Activated naive CD4-positive, alpha-beta T cell treated with anti-CD3 and anti-CD28 coated beads for 36 hours (primary cell): ENCODE measurements around the gene PLEKHM3. TPM values are rescaled to one million over a fixed set of nuclear protein-coding genes. Genes with fewer than 3 reads are reported as not detected.

Experiments
- CTCF ChIA-PET: fragments of 350-600 bp; sonication (Branson Sonifier 250); formaldehyde crosslinking; loops from one replicate; lab custom pipeline; 2021; ENCODE audit warnings: antibody characterized with exemption; lab: Charles Lee
- DNase-seq: peaks from one replicate; pipeline ENCODE4 v3.0.0-alpha.2; 2020
- H3K27ac Mint-ChIP-seq: one replicate; pipeline ENCODE4 v1.8.0; 2021; ENCODE audit warnings: mild to moderate bottlenecking, mixed read lengths
- H3K27me3 Mint-ChIP-seq: one replicate; pipeline ENCODE4 v1.8.0; 2021; ENCODE audit warnings: low read depth, mixed read lengths
- H3K36me3 Mint-ChIP-seq: one replicate; pipeline ENCODE4 v1.8.0; 2021; ENCODE audit warnings: low read depth, mixed read lengths
- H3K4me1 Mint-ChIP-seq: one replicate; pipeline ENCODE4 v1.8.0; 2021; ENCODE audit warnings: low read depth, mixed read lengths
- H3K4me3 Mint-ChIP-seq: one replicate; pipeline ENCODE4 v1.8.0; 2021; ENCODE audit warnings: mild to moderate bottlenecking, moderate library complexity, mixed read lengths
- H3K9me3 Mint-ChIP-seq: one replicate; pipeline ENCODE4 v1.8.0; 2021; ENCODE audit warnings: mixed read lengths
- intact Hi-C: fragments of 100-400 bp; cut with micrococcal nuclease; formaldehyde crosslinking; loops from one replicate; pipeline ENCODE4 v1.15.1; 2023
- total RNA-seq, 2 experiments: library from RNA; stranded (reverse); gene quantifications; one replicate each; pipeline ENCODE4 v1.2.3, GENCODE V29; 2021

PLEKHM3 gene
- total RNA-seq, 2 experiments from 2014 or later, result 6.5 to 7.0 TPM

DNA sequence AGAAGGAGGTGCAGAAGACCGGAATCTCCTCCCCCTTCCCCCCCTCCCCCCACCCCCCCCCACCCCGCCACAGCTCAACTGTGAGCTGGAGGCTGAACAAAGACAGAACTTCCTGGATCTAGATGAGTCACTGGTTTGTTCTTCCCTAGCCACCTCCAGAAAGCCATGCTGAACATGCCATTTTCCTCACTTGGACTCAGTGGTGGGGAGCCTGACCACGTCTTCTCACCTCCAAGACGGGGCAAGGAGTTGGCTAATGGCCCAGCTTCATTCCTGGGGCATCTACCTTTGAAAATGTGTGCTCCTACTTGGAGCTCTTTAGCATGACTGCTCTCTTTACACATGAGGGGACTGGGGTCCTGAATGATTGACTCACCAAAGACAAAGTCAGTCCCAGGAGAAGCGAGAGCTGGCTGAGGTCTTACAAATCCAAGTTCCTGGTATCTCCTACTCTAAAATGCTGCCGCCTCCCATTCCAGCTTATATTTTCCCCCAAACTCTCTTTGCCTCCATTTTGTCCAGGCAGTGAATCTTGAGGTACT is 233.0 kb downstream of the PLEKHM3 start:
- no peaks in the 10 kb centered on the region for H3K36me3 Mint-ChIP-seq
- H3K4me1 Mint-ChIP-seq, result peaks cover 4% of the 10 kb centered on the region
- DNase-seq, result no peak
- intact Hi-C loops, result no loop called here
- H3K9me3 Mint-ChIP-seq, result no peaks in the 10 kb centered on the region
- CTCF ChIA-PET, result interaction anchor here (1.4 to 1.5 kb wide), 2 partner anchors 180 to 248 kb away, joined by 3 read pairs; no protein-coding TSS in a partner anchor
- H3K27ac Mint-ChIP-seq, result no peak overlapping the region
- peaks cover 4% of the 10 kb centered on the region for H3K27me3 Mint-ChIP-seq
- H3K4me3 Mint-ChIP-seq, result no peak overlapping the region

DNA sequence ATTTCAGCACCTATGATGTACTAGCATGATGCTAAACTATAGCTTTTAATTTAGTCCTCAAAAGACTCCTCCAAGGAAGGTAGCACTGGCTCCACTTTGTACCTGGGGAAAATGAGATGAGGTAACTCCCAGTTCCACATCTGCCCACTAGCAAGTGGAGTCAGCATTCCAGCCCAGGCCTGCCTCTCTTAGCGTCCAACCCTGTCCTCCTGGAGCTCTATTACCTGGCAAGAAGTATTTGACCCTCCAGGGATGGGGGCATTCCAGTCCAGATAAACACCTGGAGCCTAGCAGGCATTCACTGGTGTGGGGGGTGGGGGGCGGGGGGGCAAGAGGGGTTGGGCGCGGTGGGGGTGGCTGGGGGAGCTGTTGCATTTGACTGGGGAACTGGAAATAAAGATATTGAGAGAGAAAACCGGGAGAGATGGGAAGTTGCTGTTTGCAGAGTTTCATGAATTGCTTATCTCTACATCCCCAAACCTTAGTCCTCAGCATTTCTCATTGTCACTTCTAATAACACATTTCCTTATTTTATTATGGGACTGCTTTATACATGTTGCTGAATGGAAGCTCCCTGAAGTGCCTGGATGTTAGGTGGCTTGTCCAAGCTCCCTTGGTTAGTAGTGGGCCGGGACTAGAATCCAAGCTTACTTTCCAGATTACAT is 233.6 kb downstream of the PLEKHM3 start:
- CTCF ChIA-PET, result interaction anchor here (1.1 to 1.5 kb wide), 3 partner anchors 99 to 249 kb away, joined by 3 to 4 read pairs (median 3); no protein-coding TSS in a partner anchor
- Mint-ChIP-seq H3K27ac (no peak overlapping the region), H3K27me3 (peaks cover 4% of the 10 kb centered on the region), H3K4me1 (peaks cover 4% of the 10 kb centered on the region), H3K36me3 (no peaks in the 10 kb centered on the region), H3K9me3 (no peaks in the 10 kb centered on the region), H3K4me3 (no peak overlapping the region)
- intact Hi-C loops, result no loop called here
- no peak for DNase-seq

DNA sequence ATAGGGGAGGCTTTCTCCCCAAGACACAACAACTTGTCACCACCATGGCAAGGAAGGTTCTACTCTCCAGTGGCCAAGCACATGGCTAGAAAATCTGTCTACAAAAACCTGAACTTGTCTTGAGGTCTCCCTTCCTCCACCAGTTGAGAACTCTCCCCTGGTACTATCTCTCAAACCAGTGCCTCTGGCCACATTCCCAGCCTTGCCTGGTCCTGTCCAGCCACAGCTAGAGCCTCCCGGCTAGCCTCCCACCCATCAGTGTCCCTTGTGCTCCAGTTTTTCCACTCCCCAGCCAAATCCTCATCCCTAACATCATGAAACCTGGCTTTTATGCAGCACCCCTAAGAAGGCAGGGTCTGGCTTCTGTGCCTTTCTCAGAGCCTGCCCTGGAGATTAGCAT is 234.4 kb downstream of the PLEKHM3 start:
- Mint-ChIP-seq H3K4me1 (peaks cover 4% of the 10 kb centered on the region), H3K27ac (no peak overlapping the region)
- DNase-seq, result no peak

DNA sequence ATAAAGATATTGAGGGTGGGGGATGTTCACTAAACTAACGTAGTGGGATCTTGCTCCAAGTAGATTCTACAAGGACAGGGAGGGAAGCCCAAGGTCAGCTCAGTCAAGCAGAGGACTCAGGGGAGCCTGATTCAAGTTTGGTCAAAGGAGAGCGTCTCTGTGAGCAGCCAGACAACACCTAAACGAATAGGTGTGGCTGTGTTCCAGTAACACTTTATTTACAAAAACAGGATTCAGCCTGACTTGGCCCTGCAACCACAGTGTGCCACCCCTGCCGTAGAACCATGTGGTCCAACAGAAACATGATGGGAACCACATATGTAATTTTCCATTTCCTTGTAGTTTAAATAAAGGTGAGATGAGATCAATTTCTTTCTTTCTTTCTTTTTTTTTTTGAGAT is 237.5 kb downstream of the PLEKHM3 start:
- Mint-ChIP-seq H3K27me3 (peaks cover 4% of the 10 kb centered on the region), H3K4me3 (no peak overlapping the region), H3K9me3 (no peaks in the 10 kb centered on the region), H3K36me3 (no peaks in the 10 kb centered on the region), H3K27ac (no peak overlapping the region), H3K4me1 (peaks cover 4% of the 10 kb centered on the region)
- CTCF ChIA-PET, result no interaction called here
- intact Hi-C loops, result no loop called here
- no peak for DNase-seq

More for the DNA sequence above, 234.4 kb downstream of the PLEKHM3 start:
- CTCF ChIA-PET, result interaction anchor here (1.1 to 1.5 kb wide), 3 partner anchors 98 to 250 kb away, joined by 3 to 4 read pairs (median 3); no protein-coding TSS in a partner anchor
- intact Hi-C loops, result no loop called here
- H3K4me3 Mint-ChIP-seq, result no peak overlapping the region
- H3K36me3 Mint-ChIP-seq, result no peaks in the 10 kb centered on the region
- H3K27me3 Mint-ChIP-seq, result peaks cover 4% of the 10 kb centered on the region
- no peaks in the 10 kb centered on the region for H3K9me3 Mint-ChIP-seq

DNA sequence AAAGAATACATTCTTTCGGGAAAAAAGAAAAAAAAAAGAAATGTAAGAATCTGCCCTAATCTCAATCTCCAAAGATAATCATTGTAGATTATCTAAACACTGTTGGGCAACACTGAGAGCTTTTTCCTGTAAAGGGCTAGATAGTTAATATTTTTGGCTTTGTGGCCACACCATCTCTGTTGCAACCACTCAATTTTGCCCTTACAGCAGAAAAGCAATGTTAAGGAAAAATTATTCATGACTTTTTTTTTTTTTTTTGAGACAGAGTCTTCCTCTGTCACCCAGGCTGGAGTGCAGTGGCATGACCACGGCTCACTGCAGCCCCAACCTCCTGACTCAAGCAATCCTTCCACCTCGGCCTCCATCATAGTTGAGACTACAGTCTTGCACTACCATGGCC is 238.3 kb downstream of the PLEKHM3 start:
- no peak for DNase-seq
- Mint-ChIP-seq H3K4me3 (no peak overlapping the region), H3K9me3 (no peaks in the 10 kb centered on the region), H3K4me1 (no peaks in the 10 kb centered on the region), H3K27ac (no peak overlapping the region), H3K27me3 (no peaks in the 10 kb centered on the region), H3K36me3 (no peaks in the 10 kb centered on the region)
- CTCF ChIA-PET, result no interaction called here
- intact Hi-C loops, result no loop called here

DNA sequence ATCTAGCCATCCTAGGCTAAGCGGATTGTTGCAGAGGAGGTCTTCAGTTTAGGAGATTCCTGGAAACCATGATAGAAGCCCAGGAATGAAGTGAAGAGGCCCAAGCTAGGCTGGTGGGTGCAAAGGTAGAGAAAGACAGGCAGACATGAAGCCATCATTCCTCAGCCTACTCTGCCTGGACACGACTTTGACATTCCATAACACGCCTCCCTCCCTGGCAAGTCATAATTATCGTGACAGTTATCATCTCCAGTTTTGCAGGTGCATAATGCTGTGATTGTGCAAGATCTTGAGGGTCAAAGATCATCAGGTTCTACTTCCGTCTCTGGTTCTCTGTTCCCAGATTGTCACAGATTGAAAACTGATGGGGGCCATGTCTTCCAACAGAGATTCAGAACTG is 240.4 kb downstream of the PLEKHM3 start:
- H3K9me3 Mint-ChIP-seq, result no peaks in the 10 kb centered on the region
- H3K27me3 Mint-ChIP-seq, result no peaks in the 10 kb centered on the region
- DNase-seq, result no peak
- CTCF ChIA-PET, result interaction anchor here (1.9 kb wide), 1 partner anchor 256 kb away, joined by 7 read pairs; no protein-coding TSS in a partner anchor
- H3K36me3 Mint-ChIP-seq, result no peaks in the 10 kb centered on the region
- H3K4me3 Mint-ChIP-seq, result no peak overlapping the region
- H3K4me1 Mint-ChIP-seq, result no peaks in the 10 kb centered on the region
- H3K27ac Mint-ChIP-seq, result no peak overlapping the region
- intact Hi-C loops, result no loop called here

DNA sequence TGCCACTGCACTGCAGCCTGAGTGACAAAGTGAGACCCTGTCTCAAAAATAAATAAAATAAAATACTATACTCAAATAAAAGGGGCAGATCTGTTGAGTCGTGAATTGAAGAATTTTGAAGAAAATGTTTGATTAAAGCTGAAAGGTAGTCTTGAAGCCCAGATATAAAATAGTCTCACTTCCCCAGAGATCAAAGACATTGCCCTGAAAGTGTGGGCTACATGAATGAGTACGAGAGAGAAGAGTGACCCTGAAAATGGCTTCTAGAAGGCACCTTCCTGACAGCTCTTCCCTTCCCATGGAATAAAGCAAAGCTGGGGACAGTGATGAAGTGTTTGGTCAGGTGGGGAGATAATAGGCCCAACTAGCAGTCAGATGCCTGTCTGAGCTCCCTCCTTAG is 241.8 kb downstream of the PLEKHM3 start:
- Mint-ChIP-seq H3K4me3 (no peak overlapping the region), H3K27me3 (no peaks in the 10 kb centered on the region), H3K36me3 (no peaks in the 10 kb centered on the region), H3K9me3 (no peaks in the 10 kb centered on the region), H3K4me1 (no peaks in the 10 kb centered on the region), H3K27ac (no peak overlapping the region)
- DNase-seq, result no peak
- intact Hi-C loops, result no loop called here
- CTCF ChIA-PET, result interaction anchor here (1.2 to 1.9 kb wide), 3 partner anchors 17 to 257 kb away, joined by 3 to 7 read pairs (median 3); no protein-coding TSS in a partner anchor

DNA sequence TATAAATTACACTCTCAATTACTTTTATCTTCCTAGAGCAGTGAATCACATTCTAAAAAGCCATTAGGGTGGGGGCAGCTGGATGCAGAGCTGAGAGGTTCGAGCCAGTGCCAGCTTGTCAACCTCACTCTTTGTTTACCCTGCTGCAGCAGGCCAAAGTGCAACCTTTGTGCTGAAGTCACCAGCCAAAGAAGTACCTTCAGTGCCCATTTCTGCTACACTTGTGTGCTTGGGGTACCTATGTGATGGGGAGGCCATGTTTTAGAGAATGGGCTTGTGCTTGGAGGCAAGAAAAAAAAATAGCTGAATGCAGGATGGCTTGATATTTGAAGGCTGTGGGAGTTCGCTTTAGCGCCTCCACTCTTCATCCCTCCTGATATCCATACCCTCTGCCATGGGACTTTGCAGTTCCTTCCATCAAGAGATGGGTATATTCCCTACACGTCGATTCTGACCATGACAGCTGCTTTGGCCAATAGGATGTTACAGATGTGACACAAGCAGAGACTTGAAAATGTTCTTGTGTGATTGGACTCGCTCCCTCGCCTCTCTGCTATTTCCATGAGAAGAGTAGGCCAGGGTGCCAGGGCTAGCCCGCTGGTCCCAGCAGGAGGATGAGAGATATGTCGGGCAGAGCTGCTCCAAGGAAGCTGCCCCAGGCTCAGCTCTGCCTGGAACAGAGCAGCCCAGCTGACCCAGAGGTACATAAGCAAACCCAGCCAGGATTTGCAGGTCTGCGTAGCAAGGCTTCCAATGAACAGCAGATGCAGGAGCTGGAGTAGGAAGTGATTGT is 242.9 kb downstream of the PLEKHM3 start:
- Mint-ChIP-seq H3K27ac (no peak overlapping the region), H3K4me1 (no peaks in the 10 kb centered on the region), H3K27me3 (no peaks in the 10 kb centered on the region), H3K36me3 (no peaks in the 10 kb centered on the region), H3K4me3 (no peak overlapping the region), H3K9me3 (no peaks in the 10 kb centered on the region)
- DNase-seq, result no peak
- intact Hi-C loops, result no loop called here
- CTCF ChIA-PET, result interaction anchor here (0.7 to 1.5 kb wide), 2 partner anchors 16 to 1210 kb away, joined by 3 read pairs; no protein-coding TSS in a partner anchor

DNA sequence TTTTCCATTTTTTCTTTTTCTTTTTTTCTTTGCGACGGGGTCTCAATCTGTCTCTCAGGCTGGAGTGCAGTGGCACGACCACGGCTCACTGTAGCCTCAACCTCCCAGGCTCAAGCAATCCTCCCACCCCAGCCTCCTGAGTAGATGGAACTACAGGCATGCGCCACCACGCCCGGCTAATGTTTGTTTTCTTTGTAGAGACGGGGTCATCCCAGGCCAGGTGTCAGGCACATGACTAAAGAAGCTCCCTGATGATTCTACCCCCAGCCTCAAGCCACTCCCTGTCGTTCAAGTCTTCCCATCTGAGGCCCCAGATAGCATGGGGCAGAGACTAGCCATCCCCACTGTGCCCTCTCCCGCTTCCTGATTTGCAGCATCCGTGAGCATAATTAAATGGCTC is 245.8 kb downstream of the PLEKHM3 start:
- H3K27me3 Mint-ChIP-seq, result no peaks in the 10 kb centered on the region
- H3K4me3 Mint-ChIP-seq, result no peak overlapping the region
- H3K9me3 Mint-ChIP-seq, result no peaks in the 10 kb centered on the region
- H3K4me1 Mint-ChIP-seq, result no peaks in the 10 kb centered on the region
- no peak overlapping the region for H3K27ac Mint-ChIP-seq
- CTCF ChIA-PET, result interaction anchor here (0.6 kb wide), 1 partner anchor 286 kb away, joined by 3 read pairs; no protein-coding TSS in a partner anchor
- intact Hi-C loops, result no loop called here
- no peak for DNase-seq
- H3K36me3 Mint-ChIP-seq, result no peaks in the 10 kb centered on the region

DNA sequence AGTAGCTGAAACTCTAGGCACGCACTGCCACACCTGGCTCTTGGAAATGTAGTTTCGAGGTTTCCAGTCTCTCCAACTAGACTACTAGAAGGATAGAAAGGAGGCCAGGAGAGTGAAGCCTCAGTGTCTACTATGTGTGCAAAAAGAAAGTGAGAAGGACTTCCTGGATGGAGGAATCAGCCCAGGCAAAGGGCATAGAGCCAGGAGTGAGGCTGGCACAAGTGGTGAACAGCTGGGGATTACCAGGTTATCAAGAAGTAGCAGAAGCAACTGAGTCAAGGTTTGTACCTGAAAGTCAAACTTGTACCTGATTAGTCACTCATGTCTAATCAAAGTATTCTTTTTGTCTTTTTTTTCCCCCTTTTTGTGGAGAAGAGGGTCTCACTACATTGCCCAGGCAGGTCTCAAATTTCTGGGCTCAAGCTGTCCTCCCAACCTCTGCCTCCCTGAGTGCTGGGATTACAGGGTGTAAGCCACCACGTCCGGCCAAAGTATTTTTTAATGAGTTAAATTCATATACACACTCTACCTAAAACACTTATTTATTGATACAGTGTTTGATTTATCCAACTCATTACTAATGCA is 246.9 kb downstream of the PLEKHM3 start:
- Mint-ChIP-seq H3K27ac (no peak overlapping the region), H3K27me3 (no peaks in the 10 kb centered on the region), H3K4me1 (no peaks in the 10 kb centered on the region), H3K4me3 (no peak overlapping the region), H3K36me3 (no peaks in the 10 kb centered on the region), H3K9me3 (no peaks in the 10 kb centered on the region)
- intact Hi-C loops, result no loop called here
- no peak for DNase-seq
- CTCF ChIA-PET, result no interaction called here

DNA sequence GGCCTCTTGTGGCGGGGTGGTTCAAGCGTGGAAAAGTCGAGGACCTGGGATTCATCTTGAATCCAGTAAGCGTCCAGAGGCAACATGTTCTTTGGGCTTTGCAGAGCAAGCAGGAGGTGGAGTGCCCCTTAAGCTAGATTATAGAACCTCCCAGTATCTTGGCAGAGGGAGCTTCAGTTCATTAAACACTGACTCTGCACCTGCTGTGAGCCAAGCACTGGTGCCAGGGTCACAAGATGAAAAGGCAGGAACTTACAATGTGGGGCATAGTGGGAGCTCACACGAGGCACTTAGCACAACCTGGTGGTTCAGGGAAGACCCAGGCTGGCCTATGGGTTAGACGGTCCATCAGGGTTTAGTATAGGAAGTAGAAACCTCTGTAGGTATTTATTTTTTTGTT is 248.2 kb downstream of the PLEKHM3 start:
- Mint-ChIP-seq H3K4me1 (no peaks in the 10 kb centered on the region), H3K9me3 (no peaks in the 10 kb centered on the region), H3K4me3 (no peak overlapping the region), H3K36me3 (no peaks in the 10 kb centered on the region), H3K27ac (no peak overlapping the region), H3K27me3 (no peaks in the 10 kb centered on the region)
- CTCF ChIA-PET, result interaction anchor here (2.5 kb wide), 1 partner anchor 31 kb away, joined by 6 read pairs; no protein-coding TSS in a partner anchor
- intact Hi-C loops, result no loop called here
- no peak for DNase-seq

DNA sequence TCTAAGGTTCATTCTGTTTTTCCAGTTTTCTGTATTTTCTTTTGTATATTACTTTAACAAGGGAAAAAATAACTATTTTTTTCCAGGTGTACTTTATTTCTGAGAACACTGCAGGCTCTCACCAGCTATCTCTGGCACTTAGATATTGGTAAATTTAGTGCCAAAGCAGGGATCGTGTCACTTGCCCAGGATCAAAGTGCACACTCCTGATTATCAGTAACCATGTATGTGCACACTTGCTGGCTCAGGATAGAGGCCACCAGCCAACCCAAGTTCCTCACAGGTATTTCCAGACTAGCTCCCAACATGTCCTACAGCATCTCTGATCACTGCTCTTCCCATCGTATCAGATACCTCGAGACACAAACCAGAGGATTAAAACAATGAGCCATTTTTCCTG is 249.9 kb downstream of the PLEKHM3 start:
- intact Hi-C loops, result no loop called here

More for the DNA sequence above, 249.9 kb downstream of the PLEKHM3 start:
- Mint-ChIP-seq H3K27me3 (peaks cover 4% of the 10 kb centered on the region), H3K36me3 (no peaks in the 10 kb centered on the region), H3K27ac (no peak overlapping the region), H3K4me3 (no peak overlapping the region), H3K4me1 (peaks cover 8% of the 10 kb centered on the region), H3K9me3 (no peaks in the 10 kb centered on the region)
- CTCF ChIA-PET, result interaction anchor here (0.6 to 2.5 kb wide), 6 partner anchors 14 to 1572 kb away, joined by 3 to 6 read pairs (median 3); no protein-coding TSS in a partner anchor
- DNase-seq, result no peak
